HG02885 (cell line): ENCODE results near the gene ERCC1.
A peak's percentile ranks its signal among the peaks of the same experiment; 100 is the strongest.

Source experiments
- ATAC-seq: cut with Tn5 transposase; IDR thresholded peaks from one replicate; pipeline ENCODE4 v1.9.1; 2021; ENCODE audit warnings: mild to moderate bottlenecking; ENCODE audit not compliant: unreplicated experiment, poor library complexity

Gene ERCC1

GRCh38 chr19:45423589-45424190, at the start of gene ERCC1:
Gene ERCC1 (minus strand): TSS chr19:45423917. CDS start chr19:45423374, 543 bp downstream.
- peak; percentile 72 for ATAC-seq

- ATAC-seq = no peak
These were observed 49.6 kb upstream of the ERCC1 start for GRCh38 chr19:45473367-45473681.

- ATAC-seq = no peak
These were observed 49.0 kb upstream of the ERCC1 start for GRCh38 chr19:45472563-45473366.

- ATAC-seq = no peak
These were observed 48.3 kb upstream of the ERCC1 start for GRCh38 chr19:45471931-45472562.

GRCh38 chr19:45471111-45471930, 47.6 kb upstream of the ERCC1 start:
- ATAC-seq = no peak

GRCh38 chr19:45470762-45471081, 47.0 kb upstream of the ERCC1 start:
- no peak for ATAC-seq

GRCh38 chr19:45469945-45470761, 46.4 kb upstream of the ERCC1 start:
- no peak for ATAC-seq

GRCh38 chr19:45469132-45469944, 45.6 kb upstream of the ERCC1 start:
- peak; percentile 70 for ATAC-seq

GRCh38 chr19:45468803-45469131, 45.0 kb upstream of the ERCC1 start:
- peak; percentile 22 for ATAC-seq

GRCh38 chr19:45468159-45468651, 44.5 kb upstream of the ERCC1 start:
- no peak for ATAC-seq

- peak; percentile 52 for ATAC-seq
These were observed 43.9 kb upstream of the ERCC1 start, which contains the start of gene FOSB for GRCh38 chr19:45467456-45468158. Gene FOSB (plus strand): TSS chr19:45467996. CDS start chr19:45468587, 591 bp downstream.

GRCh38 chr19:45467115-45467455, 43.4 kb upstream of the ERCC1 start:
- ATAC-seq = no peak

GRCh38 chr19:45464852-45465441, 41.2 kb upstream of the ERCC1 start:
- ATAC-seq = no peak

- no peak for ATAC-seq
These were observed 40.6 kb upstream of the ERCC1 start for GRCh38 chr19:45464274-45464673.

- ATAC-seq = no peak
These were observed 39.5 kb upstream of the ERCC1 start for GRCh38 chr19:45463241-45463640.

GRCh38 chr19:45462174-45462573, 38.5 kb upstream of the ERCC1 start:
- no peak for ATAC-seq

GRCh38 chr19:45460807-45461347, 37.2 kb upstream of the ERCC1 start:
- ATAC-seq = no peak

- ATAC-seq = no peak
These were observed 34.1 kb upstream of the ERCC1 start for GRCh38 chr19:45457776-45458175.
